Measurements from ENCODE around the gene DHX32. TPM values are rescaled to one million over a fixed set of nuclear protein-coding genes. Genes with fewer than 3 reads are reported as not detected.
A peak's percentile ranks its signal among the peaks of the same experiment; 100 is the strongest.
"Not testable (repeated sequence)": the region's sequence is repeated elsewhere in the genome, so short reads cannot be mapped to it uniquely, and the experiment has no call there.

Gene DHX32
- total and polyA plus RNA-seq, 2 donors (not counting 3 experiments of a cell fraction or from before 2014, with no cell fraction given) = 17.1 to 29.6 TPM

DNA sequence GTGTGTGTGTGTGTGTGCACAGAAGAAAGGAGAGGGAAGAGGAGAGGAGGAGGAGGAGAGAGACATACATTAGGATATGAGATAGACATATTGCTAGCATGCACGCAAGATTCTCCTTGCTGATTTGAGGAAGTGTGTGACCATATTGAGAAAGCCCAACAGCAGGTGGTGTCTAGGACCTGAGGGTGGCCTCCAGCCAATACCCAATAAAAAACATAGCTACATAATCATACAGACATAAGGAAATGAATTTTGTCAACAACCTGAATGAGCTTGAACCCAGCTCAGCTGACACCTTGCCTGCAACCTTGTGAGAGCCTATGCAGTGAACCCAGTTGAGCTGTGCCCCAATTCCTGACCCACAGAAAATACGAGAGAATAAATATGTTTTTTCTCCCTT is 26.5 kb upstream of the DHX32 start:
- H3K4me1 ChIP-seq (ENCODE audit: control insufficient read depth, extremely low read depth, insufficient read depth, low read length); H3K9ac ChIP-seq (replicated peaks; ENCODE audit: extremely low read depth, insufficient read depth, low read length); H3K27me3 ChIP-seq (ENCODE audit: control insufficient read depth in 2 of 2, insufficient read depth in 2 of 2, low read length in 2 of 2); FAIRE-seq; H3K27ac ChIP-seq (ENCODE audit: insufficient read depth, low read depth, low read length); H3K4me3 ChIP-seq (replicated peaks in 1 of 3; ENCODE audit: insufficient read depth in 1 of 3, low read depth in 1 of 3, low read length in 3 of 3); H3K79me2 ChIP-seq (ENCODE audit: control insufficient read depth, insufficient read depth, low read length); BruUV-seq (replicated peaks); dilution Hi-C loops (cut with MboI; ENCODE audit: extremely low pct_ligation_motif_present, low sequenced_read_pairs); intact Hi-C loops (cut with micrococcal nuclease); H3K9me1 ChIP-seq (replicated peaks; ENCODE audit: control insufficient read depth, extremely low read depth, insufficient read depth, low read length); H3K36me3 ChIP-seq (ENCODE audit: control insufficient read depth in 2 of 2, extremely low read depth in 1 of 2, insufficient read depth in 2 of 2, low read length in 2 of 2); H2AFZ ChIP-seq (ENCODE audit: low read depth, low read length); H3K9me3 ChIP-seq (replicated peaks; ENCODE audit: control insufficient read depth, insufficient read depth, low read length); DNase-seq (ENCODE audit: low read depth, low spot score); H3K4me2 ChIP-seq (ENCODE audit: insufficient read depth, low read length); CTCF ChIA-PET; POLR2A ChIA-PET; H4K20me1 ChIP-seq (replicated peaks; ENCODE audit: control insufficient read depth, extremely low read depth, insufficient read depth, low read length): not testable (repeated sequence)

DNA sequence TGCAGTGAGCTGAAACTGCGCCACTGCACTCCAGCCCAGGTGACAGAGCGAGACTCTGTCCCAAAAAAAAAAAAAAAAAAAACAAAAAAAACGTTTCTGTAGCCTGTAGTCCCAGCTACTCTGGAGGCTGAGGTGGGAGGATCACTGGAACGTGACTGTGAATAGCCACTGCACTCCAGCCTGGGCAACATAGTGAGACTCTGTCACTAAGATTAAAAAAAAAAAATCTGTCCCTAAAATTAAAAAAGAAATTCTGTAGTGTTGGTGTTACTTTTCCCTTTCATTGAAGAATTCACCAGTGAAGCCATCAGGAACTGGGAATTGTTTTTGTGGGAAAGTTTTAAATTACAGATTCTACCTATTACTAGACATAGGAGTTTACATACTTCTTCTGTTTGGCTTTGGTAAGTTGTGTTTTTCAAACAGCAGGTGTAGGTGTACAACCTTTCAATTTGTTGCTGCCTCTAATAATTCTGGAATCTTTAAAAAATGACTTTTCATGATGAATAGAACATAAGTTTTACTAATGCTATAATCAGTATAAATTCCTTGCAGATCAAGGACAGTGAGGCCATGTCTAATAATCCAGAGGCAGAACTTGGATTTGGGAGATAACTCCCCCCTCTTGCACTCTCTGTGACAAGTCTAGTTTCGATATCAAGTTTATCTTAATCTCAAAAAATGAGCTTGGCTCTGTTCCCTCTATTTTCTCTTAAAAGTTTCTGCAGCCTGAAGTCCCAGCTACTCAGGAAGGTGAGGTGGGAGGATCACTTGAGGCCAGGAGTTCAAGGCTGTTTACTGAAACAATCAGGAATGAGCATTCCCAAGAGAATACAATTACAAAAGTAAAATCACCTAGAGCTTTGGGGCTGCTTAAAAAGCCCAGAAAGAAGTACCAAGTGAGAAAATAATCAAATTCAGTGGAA is 24.2 kb upstream of the DHX32 start:
- H4K20me1 ChIP-seq (replicated peaks; ENCODE audit: control insufficient read depth, extremely low read depth, insufficient read depth, low read length); H3K4me2 ChIP-seq (ENCODE audit: insufficient read depth, low read length); H3K36me3 ChIP-seq (ENCODE audit: control insufficient read depth in 2 of 2, extremely low read depth in 1 of 2, insufficient read depth in 2 of 2, low read length in 2 of 2); H3K9ac ChIP-seq (replicated peaks; ENCODE audit: extremely low read depth, insufficient read depth, low read length); H3K4me3 ChIP-seq (replicated peaks in 1 of 3; ENCODE audit: insufficient read depth in 1 of 3, low read depth in 1 of 3, low read length in 3 of 3); BruUV-seq (replicated peaks); H3K27ac ChIP-seq (ENCODE audit: insufficient read depth, low read depth, low read length); H3K9me1 ChIP-seq (replicated peaks; ENCODE audit: control insufficient read depth, extremely low read depth, insufficient read depth, low read length); H2AFZ ChIP-seq (ENCODE audit: low read depth, low read length); H3K9me3 ChIP-seq (replicated peaks; ENCODE audit: control insufficient read depth, insufficient read depth, low read length); dilution Hi-C loops (cut with MboI; ENCODE audit: extremely low pct_ligation_motif_present, low sequenced_read_pairs); H3K27me3 ChIP-seq (ENCODE audit: control insufficient read depth in 2 of 2, insufficient read depth in 2 of 2, low read length in 2 of 2); H3K79me2 ChIP-seq (ENCODE audit: control insufficient read depth, insufficient read depth, low read length); intact Hi-C loops (cut with micrococcal nuclease); H3K4me1 ChIP-seq (ENCODE audit: control insufficient read depth, extremely low read depth, insufficient read depth, low read length); POLR2A ChIA-PET; DNase-seq (ENCODE audit: low read depth, low spot score); CTCF ChIA-PET: not testable (repeated sequence)
- peak; percentile 4 for FAIRE-seq

DNA sequence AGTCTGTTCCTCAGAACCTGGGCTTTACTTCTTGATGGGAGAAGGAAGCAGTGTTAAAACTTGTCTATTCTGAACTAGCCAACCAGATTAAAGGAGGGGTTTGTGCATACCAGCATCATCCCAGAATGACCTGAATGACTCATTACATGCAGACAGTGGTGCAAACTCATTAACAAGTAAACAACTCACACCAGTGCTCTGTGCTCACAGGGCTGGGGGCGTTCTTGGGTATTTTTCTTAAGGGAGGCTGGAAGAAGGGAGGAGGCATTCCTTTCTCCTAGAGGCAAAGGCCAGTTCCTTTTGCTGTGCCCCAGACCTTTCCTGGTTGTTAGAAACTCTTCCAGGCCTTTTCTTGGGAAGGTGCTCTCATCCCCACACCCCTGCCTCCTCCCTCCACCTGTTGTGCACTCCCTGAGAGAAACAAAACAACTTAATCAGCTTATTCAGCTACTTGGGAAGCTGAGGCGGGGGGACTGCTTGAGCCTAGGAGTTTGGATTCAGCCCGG is 22.1 kb upstream of the DHX32 start:
- H3K4me3 ChIP-seq (replicated peaks in 1 of 3; ENCODE audit: insufficient read depth in 1 of 3, low read depth in 1 of 3, low read length in 3 of 3); DNase-seq (ENCODE audit: low read depth, low spot score); H3K4me1 ChIP-seq (ENCODE audit: control insufficient read depth, extremely low read depth, insufficient read depth, low read length); BruUV-seq (replicated peaks); H3K4me2 ChIP-seq (ENCODE audit: insufficient read depth, low read length); H3K36me3 ChIP-seq (ENCODE audit: control insufficient read depth in 2 of 2, extremely low read depth in 1 of 2, insufficient read depth in 2 of 2, low read length in 2 of 2); H3K27me3 ChIP-seq (ENCODE audit: control insufficient read depth in 2 of 2, insufficient read depth in 2 of 2, low read length in 2 of 2); H3K27ac ChIP-seq (ENCODE audit: insufficient read depth, low read depth, low read length); H3K79me2 ChIP-seq (ENCODE audit: control insufficient read depth, insufficient read depth, low read length); H4K20me1 ChIP-seq (replicated peaks; ENCODE audit: control insufficient read depth, extremely low read depth, insufficient read depth, low read length); intact Hi-C loops (cut with micrococcal nuclease); H3K9me1 ChIP-seq (replicated peaks; ENCODE audit: control insufficient read depth, extremely low read depth, insufficient read depth, low read length); dilution Hi-C loops (cut with MboI; ENCODE audit: extremely low pct_ligation_motif_present, low sequenced_read_pairs); H2AFZ ChIP-seq (ENCODE audit: low read depth, low read length); H3K9me3 ChIP-seq (replicated peaks; ENCODE audit: control insufficient read depth, insufficient read depth, low read length); POLR2A ChIA-PET; FAIRE-seq; CTCF ChIA-PET; H3K9ac ChIP-seq (replicated peaks; ENCODE audit: extremely low read depth, insufficient read depth, low read length): not testable (repeated sequence)

DNA sequence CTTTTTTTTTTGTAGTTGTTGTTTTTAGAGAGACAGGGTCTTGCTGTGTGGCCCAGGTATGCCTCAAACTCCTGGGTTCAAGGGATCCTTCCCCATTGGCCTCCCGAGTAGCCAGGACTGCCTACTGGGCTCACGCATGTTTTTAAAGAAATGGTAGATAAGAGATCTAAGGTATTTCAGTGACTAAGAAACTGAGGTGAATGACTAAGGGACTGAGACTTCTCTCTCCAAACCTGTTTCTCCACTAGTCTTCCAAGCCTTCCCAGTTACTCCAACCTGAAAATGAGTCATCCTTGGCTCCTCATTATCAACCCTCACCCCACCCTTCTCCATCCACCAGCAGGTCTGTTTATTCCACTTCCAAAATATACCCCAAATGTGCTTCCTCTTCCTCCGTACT is 19.9 kb upstream of the DHX32 start:
- H3K27ac ChIP-seq (ENCODE audit: insufficient read depth, low read depth, low read length); H3K36me3 ChIP-seq (ENCODE audit: control insufficient read depth in 2 of 2, extremely low read depth in 1 of 2, insufficient read depth in 2 of 2, low read length in 2 of 2); H3K4me3 ChIP-seq (replicated peaks in 1 of 3; ENCODE audit: insufficient read depth in 1 of 3, low read depth in 1 of 3, low read length in 3 of 3); intact Hi-C loops (cut with micrococcal nuclease); H4K20me1 ChIP-seq (replicated peaks; ENCODE audit: control insufficient read depth, extremely low read depth, insufficient read depth, low read length); H3K9me1 ChIP-seq (replicated peaks; ENCODE audit: control insufficient read depth, extremely low read depth, insufficient read depth, low read length); H3K9ac ChIP-seq (replicated peaks; ENCODE audit: extremely low read depth, insufficient read depth, low read length); H2AFZ ChIP-seq (ENCODE audit: low read depth, low read length); FAIRE-seq; BruUV-seq (replicated peaks); H3K9me3 ChIP-seq (replicated peaks; ENCODE audit: control insufficient read depth, insufficient read depth, low read length); POLR2A ChIA-PET; H3K79me2 ChIP-seq (ENCODE audit: control insufficient read depth, insufficient read depth, low read length); H3K4me1 ChIP-seq (ENCODE audit: control insufficient read depth, extremely low read depth, insufficient read depth, low read length); dilution Hi-C loops (cut with MboI; ENCODE audit: extremely low pct_ligation_motif_present, low sequenced_read_pairs); H3K27me3 ChIP-seq (ENCODE audit: control insufficient read depth in 2 of 2, insufficient read depth in 2 of 2, low read length in 2 of 2); H3K4me2 ChIP-seq (ENCODE audit: insufficient read depth, low read length); CTCF ChIA-PET; DNase-seq (ENCODE audit: low read depth, low spot score): not testable (repeated sequence)
